Astrocyte of the hippocampus (primary cell): ENCODE results near the gene CTNNA2.

Experiments
- DNase-seq: peaks from one replicate; pipeline ENCODE4 v3.0.0; 2011; ENCODE audit warnings: low read depth, low spot score

Gene CTNNA2

DNA sequence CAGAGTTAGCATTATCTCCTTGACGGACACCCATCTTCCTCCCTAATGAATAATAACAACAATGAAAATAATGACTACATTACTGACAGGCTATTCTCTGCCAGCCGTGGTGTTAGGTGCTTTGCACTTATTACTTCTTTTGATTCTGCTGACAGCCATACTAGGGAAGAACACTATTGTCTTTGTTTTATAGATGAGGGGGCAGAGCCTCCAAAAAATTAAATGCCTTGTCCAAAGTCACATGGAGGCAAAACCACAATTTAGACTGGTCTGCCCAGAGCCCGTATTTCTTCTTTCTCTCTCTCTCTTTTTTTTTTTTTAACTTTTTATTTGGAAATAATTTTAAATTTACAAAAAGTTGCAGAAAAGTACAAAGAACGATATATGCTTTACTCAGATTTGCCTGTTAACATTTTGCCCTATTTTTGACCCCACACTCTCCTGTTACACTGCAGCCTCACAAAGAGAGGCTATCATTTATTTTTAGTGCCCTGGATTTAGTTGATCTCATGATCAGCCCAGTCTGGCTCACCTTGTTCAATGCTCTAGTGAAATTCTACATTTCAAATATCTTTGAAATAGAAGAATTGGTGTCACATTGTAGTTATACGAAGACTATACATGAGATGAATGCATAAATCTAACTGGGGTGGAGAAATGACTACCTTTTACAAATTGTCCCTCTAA lies 422.3 kb downstream of the CTNNA2 start:
- DNase-seq: no peak

DNA sequence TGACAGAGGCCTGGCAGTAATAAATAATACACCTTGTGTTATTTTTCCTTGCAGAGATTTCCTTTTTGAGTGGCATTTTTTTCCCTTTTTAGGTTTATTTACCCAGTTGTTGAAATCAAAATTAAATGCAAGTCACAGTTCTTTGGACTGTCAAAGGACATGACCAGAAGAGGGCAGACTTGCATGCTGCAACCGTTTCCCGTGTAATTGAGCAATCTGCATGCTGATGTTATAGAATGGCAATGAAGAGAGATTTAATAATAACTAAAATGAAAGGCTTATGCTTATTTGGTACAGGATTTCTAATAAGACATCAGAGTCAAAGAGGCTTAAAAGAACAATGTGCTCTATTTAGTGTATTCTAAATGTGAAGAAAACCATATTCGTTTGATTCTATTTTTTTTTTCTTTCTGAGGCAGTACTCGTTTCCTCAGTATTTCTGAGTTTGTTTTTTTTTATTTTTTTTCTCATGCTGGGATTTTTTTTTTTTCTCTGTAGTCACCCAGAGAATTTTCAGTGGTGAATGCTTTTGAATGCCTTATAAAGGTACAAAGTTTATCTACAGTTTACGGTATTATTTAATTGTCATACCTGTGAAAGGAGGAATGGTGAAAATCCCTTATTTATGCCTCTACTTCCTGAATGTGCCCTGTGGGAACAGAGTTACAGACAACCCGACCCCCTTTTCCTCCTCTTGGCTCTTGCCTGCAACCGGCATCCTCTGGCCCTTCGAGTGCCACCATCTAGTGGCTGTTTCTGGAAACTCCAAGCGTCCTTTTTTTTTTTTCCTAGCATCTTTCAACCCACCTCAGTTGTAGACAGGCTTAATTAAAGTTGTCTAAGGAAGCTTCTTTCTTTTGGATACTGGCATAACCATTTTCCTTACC lies 423.2 kb downstream of the CTNNA2 start:
- peak; percentile 64 for DNase-seq

- DNase-seq: no peak
These were observed 423.9 kb downstream of the CTNNA2 start for GRCh38 chr2:79936715-79937114.

DNA sequence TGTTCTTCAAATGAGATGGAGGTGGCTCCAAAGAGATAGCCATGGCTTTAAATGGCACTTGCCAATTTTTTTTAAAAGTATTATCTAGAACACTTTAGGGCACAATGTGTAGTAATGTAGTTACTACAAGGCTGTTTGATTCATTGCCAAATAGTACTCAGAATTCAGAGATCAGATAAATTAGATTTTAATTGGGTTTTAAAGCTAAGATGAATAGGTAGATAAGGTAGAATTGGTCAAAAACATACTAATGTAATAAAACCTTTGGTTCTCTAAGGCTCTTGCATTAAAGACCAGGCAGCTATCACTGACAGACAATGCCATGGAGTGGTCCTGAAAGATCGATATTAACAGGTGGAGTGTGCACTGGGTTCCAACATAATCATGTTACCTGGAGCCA lies 425.8 kb downstream of the CTNNA2 start:
- no peak for DNase-seq

- no peak for DNase-seq
These were observed 427.5 kb downstream of the CTNNA2 start for GRCh38 chr2:79940364-79940763.

GRCh38 chr2:79941179-79941578 lies 428.3 kb downstream of the CTNNA2 start:
- DNase-seq: no peak

DNA sequence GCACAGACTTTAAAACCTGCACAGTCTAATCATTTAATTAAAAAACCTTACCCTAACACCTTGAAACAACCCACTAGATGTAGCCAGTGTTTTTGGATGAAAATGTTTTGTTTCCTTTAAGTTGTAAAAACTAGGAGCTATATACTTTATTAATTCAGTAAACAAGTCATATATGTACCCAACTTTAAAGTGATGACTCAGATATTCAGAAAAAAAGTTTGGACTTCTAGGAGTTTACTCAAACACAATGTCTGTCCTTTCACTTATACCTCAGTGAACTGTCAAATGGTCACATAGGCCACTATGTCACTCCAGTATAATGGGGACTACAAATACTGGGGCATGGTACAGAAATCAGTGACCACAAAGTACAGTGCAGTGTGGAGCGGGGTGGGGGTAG lies 431.4 kb downstream of the CTNNA2 start:
- DNase-seq: no peak

- DNase-seq: no peak
These were observed 433.0 kb downstream of the CTNNA2 start for GRCh38 chr2:79945653-79946445.

- DNase-seq: no peak
These were observed 434.9 kb downstream of the CTNNA2 start for GRCh38 chr2:79947751-79948150.

DNA sequence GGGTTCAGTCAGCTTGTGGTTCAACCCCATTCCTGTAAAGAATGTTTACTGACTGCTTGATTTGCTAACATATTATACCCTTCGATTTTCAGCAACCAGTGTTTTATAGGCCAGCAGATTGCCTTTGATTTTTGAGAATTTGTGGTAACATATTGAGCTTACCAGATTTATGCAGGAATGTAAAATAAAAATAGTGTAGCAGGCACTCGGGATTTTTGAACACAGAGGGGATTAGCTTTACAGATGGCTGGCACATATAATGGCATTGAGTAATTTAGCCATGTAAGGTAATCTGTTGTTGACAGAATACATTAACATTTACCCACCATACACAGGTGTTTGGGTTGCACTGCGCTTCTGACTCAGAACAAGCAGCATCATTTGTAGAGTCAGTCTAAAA lies 437.7 kb downstream of the CTNNA2 start:
- no peak for DNase-seq

DNA sequence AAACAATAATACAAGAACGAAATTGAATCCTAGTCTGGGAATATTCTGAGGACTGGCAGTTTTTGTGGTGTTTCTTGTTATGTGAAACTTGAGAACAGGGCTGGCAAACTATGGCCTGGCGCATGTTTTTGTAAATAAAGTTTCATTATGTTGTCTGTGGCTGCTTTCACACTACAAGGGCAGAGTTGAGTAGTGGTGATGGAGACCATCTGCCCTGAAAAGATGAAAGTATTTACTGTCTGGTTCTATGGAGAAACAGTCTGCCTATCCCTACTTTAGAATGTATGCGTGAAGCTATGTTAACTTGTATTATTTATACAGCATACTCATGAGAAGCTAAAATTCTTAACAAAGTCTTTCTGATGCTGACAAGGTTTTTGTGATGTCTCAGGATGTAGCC lies 439.8 kb downstream of the CTNNA2 start:
- DNase-seq: no peak

- no peak for DNase-seq
These were observed 447.2 kb downstream of the CTNNA2 start for GRCh38 chr2:79960035-79960434.

- DNase-seq: no peak
These were observed 447.7 kb downstream of the CTNNA2 start for GRCh38 chr2:79960519-79960918.

GRCh38 chr2:79964966-79965365 lies 452.1 kb downstream of the CTNNA2 start:
- no peak for DNase-seq

DNA sequence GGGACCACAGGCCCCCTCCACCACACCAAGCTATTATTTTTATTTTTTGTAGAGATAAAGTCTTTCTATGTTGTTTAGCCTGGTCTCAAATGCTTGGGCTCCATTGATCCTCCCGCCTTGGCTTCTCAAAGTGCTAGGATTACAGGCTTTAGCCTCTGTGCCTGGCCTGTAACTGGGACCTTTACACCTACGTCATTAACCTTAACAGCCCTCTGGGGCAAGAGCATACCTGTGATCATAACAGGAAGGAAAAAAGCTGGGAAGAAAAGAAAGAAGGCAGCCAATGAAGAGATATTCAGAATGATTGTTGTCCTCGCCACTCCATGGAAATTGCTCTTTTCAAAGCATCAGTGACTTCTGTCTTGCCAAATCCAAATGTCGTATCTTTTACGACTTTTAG lies 453.5 kb downstream of the CTNNA2 start:
- DNase-seq: no peak

GRCh38 chr2:79966882-79967281 lies 454.0 kb downstream of the CTNNA2 start:
- no peak for DNase-seq

DNA sequence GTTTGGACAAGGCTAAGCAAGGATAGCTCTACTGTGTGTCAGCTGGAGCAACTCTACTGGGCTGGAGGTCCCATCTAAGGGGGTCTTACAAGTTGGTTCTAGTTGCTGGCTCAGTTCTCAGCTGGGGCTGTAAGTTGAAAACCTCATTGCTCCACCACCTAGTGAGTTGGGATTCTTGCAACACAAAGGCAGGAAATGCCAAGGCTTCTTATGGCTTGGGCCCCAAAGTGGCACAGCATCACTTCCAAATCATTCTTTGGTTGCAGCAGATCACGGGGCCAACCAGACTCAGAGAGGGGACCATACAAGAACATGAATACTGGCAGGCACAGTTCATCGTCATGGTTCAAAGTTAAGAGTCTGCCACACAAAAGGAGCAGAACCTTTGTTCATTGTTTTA lies 459.0 kb downstream of the CTNNA2 start:
- no peak for DNase-seq

- no peak for DNase-seq
These were observed 459.8 kb downstream of the CTNNA2 start for GRCh38 chr2:79972661-79973060.

DNA sequence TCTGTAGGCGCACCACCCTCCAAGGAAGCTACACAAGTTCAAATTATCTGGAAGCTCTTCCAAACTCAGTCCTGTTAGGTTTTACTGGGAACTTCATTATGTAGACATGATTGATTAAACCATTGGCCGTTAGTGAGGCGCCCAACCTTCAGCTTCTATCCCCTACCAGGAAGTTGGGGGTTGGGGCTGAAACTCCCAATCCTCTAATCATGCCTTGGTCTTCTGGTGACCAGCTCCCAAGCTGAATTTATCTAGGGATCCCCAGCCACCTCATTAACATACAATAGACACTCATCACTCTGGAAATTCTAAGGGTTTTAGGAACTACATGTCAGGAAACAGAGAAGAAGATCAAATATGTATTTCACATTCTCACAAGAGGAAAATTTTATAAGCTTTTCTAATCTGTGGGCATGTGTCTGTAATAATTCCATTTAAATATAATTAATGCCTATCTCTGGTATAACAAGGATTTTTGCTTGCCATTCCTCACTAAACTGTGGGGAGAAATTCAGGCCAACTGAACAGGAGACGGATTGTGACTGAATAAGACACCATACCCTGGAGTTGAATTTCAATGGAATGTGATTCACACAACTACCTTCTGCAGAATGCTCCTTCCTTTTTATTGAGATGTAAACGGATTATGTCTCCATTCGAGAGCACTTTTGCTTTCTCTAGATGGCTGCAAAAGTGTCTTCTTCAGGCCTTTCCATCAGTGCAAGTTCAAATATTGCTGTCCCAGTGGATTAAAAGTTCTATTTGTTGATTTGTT lies 463.1 kb downstream of the CTNNA2 start:
- DNase-seq: no peak

DNA sequence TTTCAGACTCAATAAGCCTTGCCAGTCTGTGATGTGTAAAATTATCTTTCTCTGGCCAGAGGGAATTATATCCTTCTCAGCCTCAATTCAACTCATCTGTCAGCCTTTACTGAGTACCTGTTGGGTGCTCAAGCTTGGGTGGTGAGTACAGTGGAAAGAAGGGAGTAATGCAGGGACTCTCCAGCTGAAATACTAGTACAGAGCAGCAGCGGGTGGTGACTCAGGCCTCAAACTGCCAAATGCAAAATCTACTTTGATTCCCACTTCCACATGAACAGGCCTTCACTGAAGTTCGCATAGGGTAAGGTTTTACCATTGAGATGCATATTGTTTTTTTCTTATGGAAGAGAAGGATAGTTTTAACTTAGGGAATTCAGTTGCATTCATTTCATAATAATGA lies 464.9 kb downstream of the CTNNA2 start:
- no peak for DNase-seq

GRCh38 chr2:79980116-79980515 lies 467.3 kb downstream of the CTNNA2 start:
- no peak for DNase-seq

GRCh38 chr2:79980816-79981215 lies 468.0 kb downstream of the CTNNA2 start:
- no peak for DNase-seq
